Activated T-cell treated with anti-CD3 and anti-CD28 coated beads, Interleukin-2, amount 50 U/mL, for 1 hour (primary cell): Measurements from ENCODE around the gene ZNF614.
A peak's percentile ranks its signal among the peaks of the same experiment; 100 is the strongest.
"Not testable (repeated sequence)": the region's sequence is repeated elsewhere in the genome, so short reads cannot be mapped to it uniquely, and the experiment has no call there.

Experiments used
- DNase-seq: peaks from one replicate; pipeline ENCODE4 v3.0.0-alpha.2; 2020

ZNF614 gene

DNA sequence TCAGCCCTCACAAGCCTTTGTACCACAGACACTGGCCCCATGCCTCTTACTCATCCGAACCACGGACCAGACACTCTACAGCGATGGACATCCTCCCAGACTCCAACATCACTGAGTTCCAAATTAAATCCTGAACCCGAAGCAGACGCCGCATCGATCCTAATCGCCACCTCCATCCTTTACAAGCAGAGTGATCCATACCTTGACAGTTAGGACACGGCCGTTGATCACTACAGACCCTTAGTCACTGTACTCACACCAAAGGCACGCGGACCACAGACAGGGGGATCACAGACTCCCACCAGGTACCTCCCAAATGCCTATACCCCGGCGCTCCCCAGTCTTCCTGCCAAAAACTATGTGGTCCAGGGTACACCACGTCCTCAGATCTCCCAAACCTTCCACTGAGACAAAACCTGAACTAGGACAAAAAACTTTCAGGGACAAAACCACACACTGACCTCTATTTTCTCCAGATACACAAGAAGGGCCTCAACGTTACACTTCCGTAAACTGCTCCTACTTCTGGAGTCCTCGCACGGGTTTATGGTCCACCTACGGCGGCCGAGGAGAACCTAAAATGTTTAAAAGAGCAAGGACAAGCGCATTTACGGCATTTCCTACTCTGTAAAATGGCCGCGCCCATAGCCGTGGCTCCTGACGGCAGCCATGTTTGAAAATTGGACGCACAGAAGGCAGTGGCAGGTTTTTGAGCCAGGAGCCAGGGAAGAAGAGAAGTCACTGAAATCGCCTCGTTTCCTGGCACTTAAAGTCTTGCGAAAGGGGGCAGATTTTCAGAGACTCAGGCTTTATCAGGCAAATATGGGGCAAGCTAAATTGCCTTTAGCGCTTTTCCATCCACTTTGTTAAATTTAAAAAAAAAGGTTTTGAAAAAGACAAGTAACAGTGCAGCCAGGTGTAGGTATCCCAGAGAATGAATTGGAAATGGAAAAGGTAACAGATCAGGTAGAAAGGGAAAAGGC lies 41.6 kb downstream of the ZNF614 start, which contains the start of gene ZNF350:
Gene ZNF350 (minus strand): TSS at position 532 of the 983 bp plus-strand sequence. CDS start 12,480 bp downstream, outside the sequence.
- peak; percentile 82 for DNase-seq

DNA sequence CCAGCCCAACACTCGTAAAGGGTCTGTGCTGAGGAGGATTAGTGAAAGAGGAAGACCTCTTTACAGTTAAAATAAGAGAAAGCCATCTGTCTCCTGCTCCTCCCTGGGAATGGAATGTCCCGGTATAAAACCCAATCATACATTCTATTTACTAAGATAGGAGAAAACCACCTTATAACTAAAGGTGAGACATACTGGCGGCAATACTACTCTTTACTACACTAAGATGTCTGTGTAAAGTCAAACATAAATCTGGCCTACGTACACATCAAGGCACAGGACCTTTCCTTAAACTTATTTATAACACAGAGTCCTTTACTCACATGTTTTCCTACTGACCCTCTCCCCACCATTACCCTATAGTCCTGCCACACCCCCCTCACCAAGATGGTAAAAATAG lies 44.8 kb downstream of the ZNF614 start:
- DNase-seq: no peak

DNA sequence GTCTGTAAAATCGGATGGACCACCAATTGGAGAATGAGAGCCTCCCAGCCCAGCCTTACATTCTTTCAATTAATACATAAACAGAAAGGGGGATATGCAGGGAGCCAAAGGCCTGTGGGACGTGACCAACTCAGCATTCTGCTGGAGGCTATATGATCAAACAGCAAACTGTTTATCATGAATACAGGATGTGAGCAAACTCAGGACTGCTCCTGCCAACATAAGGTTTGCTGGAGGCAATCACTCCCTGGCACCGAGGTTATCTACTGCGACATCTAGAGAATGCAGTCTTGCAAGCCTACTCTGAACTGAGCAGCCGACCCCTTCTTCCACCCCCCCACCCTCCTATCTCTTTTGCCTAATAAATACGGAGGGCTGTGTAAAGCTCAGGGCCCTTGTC lies 47.3 kb downstream of the ZNF614 start:
- not testable (repeated sequence) for DNase-seq

DNA sequence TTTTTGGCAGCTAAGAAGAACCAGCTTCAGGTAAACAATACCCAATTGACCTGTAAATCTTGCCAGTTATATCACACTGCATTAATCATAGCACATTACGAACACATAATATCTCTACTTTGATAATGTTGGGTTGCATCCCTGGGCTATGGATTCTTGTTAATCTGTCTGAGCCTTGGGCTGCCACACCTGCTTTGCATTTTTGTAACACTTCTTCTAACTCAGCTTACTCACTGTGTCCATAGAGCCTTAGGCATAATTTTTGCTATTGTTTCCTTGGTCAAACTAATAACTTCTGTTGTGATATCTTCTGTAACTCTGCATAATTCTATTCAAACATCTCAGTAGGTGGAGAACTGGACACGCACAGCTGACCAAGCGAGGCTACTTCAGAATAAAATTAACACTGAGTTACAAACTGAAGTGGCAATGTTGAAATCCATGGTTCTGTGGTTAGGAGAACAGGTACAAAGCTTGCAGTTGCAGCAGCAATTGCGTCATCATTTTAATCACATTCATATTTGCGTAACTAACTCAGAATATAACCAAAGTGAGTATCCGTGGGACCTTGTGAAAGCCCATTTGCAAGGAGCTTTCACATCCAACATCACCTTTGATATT lies 48.0 kb downstream of the ZNF614 start:
- DNase-seq: no peak

DNA sequence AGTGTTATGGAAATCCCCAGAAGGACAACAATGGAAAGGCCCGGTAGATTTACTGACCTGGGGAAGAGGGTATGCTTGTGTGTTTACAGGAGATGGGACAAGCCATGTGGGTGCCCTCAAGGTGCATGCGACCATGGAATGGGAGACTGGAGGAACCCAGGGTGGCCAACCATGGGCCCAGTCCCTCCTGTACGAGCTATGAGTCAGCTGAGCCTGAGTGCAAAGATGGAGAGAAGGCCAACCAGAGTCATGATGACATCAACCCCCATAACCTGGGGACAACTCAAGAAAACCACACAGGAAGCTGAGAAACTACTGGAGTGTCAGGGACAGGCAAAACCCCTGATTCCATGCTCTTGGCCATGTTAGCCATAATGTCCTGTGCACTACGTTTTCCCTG lies 49.3 kb downstream of the ZNF614 start:
- no peak for DNase-seq

DNA sequence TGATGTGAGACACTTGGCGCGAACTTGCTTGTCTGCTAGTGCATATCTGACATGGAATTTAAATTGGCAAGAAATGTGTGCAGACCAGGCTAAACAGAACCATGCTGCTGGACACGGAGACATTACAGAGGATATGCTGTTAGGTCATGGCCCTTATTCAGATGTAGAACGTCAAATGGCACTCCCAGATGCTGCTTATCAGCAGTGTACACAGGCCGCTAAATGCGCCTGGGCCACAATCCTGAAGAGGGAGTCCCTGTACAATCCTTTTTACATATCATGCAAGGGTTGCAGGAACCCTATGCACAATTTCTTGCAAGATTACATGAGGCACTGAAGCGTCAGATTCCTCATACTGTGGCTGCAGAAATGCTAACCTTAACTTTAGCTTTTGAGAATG lies 50.8 kb downstream of the ZNF614 start:
- DNase-seq: no peak

DNA sequence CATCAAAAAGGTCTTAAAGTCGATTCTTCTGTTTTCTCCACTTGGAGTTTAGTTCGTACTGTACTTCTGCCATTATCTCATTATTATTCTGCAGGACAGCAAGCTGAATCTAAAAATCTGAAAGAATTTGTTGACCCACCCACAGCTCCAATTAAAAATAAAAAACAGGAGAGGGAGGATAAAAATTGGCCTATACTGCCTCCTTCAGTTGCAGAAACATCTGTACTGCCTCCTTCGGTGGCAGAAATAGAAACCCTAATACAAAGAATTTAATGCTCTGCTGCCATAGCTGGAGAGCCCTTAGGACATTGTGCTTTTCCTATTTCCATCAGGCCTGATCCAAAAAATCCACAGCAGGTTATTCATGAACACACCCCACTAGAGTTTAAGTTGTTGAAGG lies 51.3 kb downstream of the ZNF614 start:
- DNase-seq: no peak

DNA sequence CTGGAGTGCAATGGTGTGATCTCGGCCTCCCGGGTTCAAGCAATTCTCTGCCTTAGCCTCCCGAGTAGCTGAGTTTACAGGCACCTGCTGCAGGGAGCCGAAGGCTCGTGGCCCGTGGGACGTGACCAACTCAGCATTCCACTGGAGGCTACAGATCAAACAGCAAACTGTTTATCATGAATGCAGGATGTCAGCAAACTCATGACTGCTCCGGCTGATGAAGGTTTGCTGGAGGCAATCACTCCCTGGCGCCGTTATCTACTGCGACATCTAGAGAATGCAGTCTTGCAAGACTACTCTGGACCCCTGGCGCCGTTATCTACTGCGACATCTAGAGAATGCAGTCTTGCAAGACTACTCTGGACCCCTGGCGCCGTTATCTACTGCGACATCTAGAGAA lies 52.4 kb downstream of the ZNF614 start:
- DNase-seq: not testable (repeated sequence)

DNA sequence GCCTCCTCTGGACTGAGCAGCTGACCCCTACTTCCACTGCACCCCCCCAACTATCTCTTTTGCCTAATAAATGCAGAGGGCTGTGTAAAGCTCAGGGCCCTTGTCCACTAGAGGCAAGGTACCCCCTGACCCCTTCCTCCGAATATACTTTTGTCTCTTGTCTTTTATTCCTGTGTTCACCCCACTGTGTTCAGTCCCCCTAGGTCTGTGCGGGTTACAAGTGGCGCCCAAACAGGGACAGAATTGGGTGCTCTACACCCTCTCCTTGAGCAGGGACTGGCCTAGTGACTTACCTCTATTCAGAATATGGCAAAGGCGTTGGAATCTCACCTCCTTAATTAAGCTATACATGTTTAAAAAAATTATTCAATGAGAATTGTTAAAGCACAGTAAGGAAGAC lies 56.6 kb downstream of the ZNF614 start:
- no peak for DNase-seq

DNA sequence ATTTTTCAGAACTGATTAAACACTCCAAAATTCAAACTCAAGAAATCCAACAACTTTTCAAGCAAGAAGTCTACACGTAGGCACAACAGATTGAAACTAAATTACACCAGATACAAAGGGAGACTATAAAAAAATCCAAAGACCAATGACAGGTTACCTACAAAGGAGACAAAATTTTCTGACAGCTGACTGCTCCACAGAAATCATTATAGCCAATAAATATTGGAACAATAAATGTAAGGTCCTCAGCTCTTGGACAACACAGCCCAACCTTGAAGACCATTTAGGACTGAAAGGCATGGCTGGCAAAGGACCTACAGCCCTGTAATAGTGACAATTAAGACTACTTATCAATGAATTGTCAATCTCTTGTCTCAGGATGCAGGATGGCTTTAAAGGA lies 57.5 kb downstream of the ZNF614 start:
- no peak for DNase-seq

DNA sequence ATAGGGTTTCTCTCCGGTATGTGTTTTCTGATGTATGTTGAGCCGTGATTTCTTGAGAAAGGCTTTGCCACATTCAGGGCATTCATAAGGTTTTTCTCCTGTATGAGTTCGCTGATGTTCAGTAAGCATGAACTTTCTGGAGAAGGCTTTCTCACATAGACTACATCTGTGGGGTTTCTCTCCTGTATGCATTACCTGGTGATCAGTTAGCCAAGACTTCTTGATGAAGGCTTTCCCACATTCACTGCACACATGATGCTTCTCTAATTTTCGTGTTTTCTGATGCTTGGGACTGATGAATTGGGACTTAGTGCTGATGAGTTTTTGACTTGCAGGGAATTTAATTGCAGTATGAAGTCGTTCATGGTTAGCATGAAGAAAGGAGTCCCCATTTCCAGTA lies 62.6 kb downstream of the ZNF614 start:
- DNase-seq: no peak
